HG03521 (cell line): Measurements from ENCODE around the gene CCDC88A.
"Not testable (repeated sequence)": the region's sequence is repeated elsewhere in the genome, so short reads cannot be mapped to it uniquely, and the experiment has no call there.

Experiments
- ATAC-seq: cut with Tn5 transposase; IDR thresholded peaks from one replicate; pipeline ENCODE4 v1.9.1; 2021; ENCODE audit warnings: mild to moderate bottlenecking, moderate library complexity; ENCODE audit not compliant: unreplicated experiment

CCDC88A gene, protein sequence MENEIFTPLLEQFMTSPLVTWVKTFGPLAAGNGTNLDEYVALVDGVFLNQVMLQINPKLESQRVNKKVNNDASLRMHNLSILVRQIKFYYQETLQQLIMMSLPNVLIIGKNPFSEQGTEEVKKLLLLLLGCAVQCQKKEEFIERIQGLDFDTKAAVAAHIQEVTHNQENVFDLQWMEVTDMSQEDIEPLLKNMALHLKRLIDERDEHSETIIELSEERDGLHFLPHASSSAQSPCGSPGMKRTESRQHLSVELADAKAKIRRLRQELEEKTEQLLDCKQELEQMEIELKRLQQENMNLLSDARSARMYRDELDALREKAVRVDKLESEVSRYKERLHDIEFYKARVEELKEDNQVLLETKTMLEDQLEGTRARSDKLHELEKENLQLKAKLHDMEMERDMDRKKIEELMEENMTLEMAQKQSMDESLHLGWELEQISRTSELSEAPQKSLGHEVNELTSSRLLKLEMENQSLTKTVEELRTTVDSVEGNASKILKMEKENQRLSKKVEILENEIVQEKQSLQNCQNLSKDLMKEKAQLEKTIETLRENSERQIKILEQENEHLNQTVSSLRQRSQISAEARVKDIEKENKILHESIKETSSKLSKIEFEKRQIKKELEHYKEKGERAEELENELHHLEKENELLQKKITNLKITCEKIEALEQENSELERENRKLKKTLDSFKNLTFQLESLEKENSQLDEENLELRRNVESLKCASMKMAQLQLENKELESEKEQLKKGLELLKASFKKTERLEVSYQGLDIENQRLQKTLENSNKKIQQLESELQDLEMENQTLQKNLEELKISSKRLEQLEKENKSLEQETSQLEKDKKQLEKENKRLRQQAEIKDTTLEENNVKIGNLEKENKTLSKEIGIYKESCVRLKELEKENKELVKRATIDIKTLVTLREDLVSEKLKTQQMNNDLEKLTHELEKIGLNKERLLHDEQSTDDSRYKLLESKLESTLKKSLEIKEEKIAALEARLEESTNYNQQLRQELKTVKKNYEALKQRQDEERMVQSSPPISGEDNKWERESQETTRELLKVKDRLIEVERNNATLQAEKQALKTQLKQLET (N-terminal part only)

DNA sequence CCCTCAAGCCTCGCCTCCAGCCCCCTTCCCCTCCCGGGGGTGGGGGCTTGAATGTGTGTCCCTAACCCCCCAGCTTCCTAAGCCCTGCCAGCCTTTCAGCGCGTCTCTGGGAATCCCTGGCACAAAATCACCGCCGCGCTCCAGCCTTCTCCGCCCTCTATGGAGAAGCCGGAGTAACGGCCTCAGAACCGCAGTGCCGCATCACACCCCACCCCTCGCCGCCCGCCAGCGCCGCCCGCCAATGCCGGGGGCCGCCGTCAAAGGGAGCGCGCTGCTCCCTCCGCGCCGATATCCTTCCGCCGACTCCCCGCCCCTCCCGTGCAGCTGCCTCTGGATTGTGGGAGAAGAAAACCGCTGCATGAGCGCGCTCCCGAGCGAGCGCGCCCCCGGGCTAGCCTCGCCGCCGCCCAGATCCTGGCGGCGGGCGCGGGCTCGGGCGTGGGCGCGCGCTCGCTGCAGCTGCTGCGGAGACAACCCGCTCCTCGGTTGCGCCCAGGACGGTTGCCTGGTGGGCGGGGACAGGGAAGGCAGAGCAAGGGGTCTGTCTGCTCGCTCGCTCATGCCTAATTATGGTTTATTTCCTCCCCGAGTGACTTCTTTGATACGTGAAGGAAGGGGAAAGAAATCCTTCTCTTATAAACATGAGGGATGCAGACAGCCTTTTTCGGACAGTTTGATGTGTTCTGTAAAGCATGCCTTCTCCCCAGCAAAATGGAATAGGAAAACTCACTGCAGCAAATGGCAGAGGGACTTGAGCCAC lies at the start of gene CCDC88A:
CCDC88A (minus strand) TSS at position 178 of the 760 bp plus-strand sequence. CDS start 777 bp downstream, outside the sequence.
- ATAC-seq, result peak; percentile 76

DNA sequence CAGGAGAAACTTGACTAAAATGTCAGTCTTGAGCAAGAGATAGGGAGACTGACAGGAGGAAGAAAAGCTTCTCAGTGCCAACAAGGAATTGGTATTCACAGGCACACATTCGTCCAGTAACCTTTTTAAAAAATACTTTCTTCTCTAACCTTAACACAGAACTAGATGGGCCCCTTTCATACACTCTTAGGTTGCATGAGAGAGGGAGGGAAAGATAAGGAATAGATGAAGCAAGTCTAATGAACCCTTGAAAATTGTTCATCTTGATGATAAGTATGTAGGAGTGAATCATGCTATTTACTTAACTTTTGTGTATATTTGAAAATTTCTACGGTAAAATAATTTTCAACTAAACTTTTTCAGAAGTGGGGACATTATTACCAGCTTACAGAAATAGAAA lies 42.0 kb upstream of the CCDC88A start:
- no peak for ATAC-seq

DNA sequence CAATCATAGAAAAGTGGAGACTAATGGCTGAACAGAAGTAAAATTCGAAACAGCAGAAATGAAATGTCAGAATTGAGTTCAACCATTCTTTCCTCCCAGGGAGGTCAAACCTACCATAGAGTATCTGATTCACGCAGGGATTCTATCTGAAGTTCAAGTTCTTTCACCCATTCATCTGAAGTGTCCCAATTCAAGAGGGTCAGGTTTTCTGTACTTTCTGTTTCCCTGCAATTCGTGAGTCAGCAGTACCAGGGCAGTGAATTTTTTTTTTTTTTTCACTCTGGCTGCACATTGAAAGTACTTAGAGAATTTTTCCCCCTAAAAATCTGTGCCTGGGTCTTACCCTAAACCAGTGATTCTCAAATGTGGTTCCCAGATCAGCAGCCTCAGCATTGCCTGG lies 40.9 kb upstream of the CCDC88A start:
- no peak for ATAC-seq

DNA sequence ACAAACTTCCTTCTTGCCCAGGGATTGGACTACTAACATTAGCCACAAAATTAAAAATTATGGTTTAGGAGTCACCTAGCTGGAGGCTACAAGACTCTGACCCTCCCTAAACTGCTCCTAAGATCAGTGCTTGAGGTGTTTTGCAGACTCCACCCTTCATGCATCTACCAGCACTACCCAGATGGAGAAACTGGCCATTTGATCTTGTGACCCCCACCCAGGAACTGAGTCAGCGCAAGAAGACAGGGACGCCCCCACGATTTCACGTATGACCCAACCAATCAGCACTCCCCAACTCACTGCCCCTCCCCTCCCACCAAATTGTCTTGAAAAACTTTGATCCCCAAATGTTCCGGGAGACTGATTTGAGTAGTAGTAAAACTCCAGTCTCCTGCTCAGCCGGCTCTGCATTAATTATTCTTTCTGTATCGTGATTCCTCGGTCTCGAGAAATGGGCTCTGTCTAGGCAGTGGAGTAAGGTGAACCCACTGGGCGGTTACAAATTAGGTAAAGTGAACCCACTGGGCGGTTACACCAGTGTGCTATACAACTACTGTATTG lies 40.1 kb upstream of the CCDC88A start:
- ATAC-seq, result no peak

DNA sequence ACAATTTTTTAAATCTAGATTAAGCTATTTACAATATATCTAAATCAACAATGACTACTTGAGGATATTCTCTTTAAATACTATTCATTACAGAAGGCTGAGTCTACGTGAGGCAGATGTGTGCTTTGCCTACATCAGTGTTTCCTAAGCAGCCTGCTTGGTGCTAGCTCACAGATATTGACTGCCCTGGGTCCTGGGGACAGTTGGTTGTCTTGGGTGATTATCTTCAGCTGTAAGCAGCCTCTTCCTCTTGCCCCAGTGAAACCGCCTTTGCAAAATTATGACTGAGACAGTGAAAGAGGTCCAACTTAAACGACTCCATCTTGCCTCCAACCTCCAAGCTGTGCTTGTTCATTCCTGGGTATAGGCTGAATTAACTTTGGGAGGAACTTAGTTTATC lies 39.6 kb upstream of the CCDC88A start:
- no peak for ATAC-seq

DNA sequence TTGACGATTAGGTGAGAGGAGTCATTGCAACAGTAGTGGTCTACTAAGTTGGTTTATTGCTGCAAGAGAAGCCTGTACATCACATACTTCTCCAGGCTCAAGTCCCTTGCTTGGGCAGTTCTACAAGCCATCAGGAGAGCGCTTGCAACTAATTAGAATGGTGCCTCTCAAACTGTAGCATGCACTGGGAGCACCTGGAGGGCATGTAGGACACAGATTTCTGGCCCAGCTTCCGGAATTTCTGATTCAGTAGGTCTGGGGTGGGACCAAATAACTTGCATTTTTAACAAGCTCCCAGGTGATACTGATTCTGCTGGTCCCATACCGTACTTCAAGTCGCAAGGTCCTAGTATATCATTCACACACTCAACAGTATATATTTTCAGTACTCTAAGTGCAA lies 34.5 kb upstream of the CCDC88A start:
- ATAC-seq, result no peak

DNA sequence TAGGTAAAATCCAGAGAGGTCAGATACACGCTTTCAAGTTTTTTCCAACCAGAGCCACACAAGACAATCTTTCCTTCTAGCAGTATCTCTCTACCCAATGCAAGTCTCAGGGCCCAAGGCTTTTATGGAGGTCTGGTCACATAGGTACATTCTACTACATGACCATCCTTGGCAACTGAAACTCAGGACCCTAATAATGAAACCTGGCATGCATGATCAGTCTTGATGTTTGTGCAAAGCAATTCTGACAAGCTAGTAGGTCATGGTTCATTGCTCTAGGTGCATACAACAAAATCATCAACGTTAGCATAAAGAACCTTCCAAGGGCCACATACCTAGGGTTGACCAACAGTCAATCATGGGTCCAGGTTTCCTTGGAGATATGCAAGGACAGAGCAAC lies 33.2 kb upstream of the CCDC88A start:
- ATAC-seq, result no peak

DNA sequence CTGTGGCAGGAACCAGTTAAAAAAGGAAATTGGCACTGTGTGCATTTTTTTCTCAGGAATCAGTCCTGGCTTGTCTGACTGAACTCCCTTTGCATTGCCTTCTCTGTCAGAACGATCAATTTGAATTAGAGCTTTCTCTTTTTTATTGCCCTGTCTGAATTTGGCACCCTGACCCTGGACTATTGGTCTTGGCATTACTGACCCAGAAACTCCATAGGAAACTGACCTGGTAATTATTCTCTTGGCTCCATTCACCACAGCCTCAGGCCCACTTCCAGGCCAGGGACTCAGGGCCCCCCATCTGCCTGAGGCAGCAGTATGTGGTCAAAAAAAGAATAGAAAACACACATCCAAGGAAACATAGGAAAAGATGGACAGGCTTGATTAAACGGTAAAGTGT lies 32.0 kb upstream of the CCDC88A start:
- no peak for ATAC-seq

DNA sequence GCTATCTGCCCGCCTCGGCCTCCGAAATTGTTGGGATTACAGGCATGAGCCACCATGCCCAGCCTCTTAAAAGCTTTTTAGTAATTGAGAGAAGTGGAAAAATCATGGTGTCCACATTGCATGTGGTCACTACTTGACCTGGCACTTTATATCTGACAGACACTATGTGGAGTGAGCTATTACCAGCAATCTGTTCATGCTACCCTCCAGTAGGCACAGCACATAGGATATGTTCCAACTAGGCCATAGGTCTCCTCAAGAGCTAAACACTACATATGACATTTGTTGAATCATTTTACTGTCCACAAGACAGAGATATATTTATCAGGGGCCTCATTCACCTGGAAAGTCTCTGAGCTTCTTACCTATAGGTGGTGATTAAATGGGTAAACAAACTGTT lies 30.4 kb upstream of the CCDC88A start:
- ATAC-seq, result not testable (repeated sequence)

DNA sequence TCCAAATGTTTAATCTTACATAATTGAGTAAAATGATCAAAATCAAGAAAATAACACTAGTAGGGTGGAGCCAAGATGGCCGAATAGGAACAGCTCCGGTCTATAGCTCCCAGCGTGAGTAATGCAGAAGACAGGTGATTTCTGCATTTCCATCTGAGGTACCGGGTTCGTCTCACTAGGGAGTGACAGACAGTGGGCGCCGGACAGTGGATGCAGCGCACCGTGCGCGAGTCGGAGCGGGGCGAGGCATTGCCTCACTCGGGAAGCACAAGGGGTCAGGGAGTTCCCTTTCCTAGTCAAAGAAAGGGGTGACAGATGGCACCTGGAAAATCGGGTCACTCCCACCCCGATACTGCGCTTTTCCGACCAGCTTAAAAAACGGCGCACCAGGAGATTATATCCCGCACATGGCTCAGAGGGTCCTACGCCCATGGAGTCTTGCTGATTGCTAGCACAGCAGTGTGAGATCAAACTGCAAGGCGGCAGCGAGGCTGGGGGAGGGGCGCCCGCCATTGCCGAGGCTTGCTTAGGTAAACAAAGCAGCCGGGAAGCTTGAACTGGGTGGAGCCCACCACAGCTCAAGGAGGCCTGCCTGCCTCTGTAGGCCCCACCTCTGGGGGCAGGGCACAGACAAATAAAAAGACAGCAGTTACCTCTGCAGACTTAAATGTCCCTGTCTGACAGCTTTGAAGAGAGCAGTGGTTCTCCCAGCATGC lies 22.5 kb upstream of the CCDC88A start:
- ATAC-seq, result not testable (repeated sequence)

DNA sequence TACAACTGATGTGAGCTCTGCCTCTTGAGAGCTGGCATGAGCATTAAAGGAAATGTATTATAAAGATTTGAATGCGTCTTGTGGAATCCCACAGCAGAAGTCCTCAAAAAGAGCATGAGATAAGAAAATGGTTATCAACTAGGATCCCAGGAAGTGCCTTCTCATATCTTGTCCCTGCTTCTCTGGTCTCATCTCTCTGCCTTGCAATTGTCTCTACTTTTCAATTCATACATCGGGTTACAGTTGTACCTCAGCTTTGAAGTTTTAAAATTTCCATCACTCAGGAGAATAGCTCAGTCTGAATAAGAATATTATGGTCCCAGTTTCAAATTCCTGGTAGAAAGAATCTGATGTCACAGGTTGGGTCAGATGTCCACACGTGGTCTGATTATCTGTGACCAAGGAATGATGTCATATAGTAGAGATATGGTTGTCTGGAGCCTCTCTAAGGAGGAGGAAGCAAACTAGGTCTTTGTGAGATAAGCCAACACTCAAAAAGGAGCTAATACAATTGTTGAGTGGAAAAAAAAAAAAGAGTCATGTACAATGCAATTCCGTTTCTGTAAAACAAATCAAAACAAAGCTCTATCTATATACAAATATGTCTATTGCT lies 21.7 kb upstream of the CCDC88A start:
- no peak for ATAC-seq

DNA sequence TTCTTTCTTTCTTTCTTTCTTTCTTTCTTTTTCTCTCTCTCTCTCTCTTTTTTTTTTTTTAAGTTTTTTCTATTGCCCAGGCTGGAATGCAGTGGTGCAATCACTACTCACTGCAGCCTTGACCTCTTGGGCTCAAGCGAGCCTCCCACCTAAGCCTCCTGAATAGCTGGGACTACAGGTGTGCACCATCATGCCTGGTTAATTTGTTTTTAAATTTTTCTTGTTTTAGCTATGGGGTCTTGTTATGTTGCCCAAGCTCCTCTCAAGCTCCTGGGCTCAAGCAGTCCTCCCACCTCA lies 19.4 kb upstream of the CCDC88A start:
- no peak for ATAC-seq

DNA sequence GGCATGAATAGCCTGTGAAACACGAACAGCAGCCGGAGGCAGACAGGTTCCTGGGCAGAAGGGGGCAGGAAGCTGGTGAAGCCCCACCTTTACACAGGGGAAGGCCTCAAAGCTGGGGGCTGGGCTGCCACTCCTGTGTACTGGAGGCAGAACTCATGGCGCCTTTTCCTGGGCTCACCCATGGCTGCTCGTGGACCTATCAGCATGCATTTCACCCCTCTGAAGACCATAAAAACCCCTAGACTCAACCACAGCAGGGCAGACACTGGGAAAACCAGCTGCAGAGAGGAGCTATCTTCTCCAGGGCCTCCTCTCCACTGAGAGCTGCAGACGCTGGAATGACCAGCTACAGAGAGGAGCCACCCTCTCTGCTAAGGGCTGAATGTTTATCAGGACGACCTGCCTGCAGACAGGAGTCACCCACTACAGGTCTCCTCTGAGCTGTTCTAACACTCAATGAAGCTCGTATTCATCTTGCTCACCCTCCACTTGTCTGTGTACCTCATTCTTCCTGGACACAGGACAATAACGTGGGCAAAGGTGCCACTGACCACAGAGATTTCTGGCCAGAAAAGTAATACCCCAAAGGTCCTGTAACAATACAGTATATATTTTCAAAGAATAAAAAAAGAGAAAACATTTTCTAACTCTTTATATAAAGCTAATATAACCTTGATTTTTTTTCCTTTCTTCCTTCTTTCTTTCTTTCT lies 18.9 kb upstream of the CCDC88A start:
- no peak for ATAC-seq

DNA sequence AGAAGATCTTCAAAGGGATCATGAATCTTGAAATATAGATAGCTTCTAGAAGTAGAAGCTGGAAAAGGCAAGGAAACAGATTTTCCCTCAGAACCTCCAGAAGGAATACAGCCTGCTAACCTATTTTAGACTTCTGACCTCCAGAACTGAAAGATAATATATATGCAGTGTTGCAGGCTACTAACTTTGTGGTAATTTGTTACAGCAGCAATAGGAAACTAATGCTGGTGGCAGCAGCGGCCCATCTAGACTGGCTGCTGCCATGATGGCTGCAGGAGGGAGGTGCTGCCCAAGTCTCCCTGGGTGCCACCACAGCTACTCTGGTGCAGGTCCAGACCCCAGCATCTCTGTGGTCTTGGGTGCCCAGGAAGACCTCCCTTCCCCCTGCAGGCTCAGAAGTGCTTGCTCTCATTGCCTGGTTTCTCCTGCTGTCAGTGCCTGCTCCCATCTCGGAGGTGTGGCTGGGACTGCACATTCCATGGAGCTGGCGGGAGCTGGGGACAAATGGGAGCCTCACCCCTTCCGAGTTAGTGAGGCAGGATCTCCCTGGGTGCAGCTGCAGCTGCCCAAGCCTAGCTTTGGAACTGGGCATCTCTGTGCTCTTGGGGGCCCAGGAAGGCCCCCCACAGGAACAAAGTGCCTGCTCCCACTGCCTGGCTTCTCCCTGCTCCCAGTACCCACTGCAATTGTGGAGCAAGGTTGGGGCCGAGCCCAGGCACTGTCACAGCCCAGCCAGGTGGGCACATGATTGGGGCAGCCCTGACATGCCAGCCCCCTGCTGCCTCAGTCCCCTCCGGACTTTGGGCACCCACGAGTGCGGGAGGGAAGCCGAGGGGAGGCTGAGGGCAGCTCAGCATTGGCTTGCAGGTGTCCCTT lies 18.1 kb upstream of the CCDC88A start:
- no peak for ATAC-seq

DNA sequence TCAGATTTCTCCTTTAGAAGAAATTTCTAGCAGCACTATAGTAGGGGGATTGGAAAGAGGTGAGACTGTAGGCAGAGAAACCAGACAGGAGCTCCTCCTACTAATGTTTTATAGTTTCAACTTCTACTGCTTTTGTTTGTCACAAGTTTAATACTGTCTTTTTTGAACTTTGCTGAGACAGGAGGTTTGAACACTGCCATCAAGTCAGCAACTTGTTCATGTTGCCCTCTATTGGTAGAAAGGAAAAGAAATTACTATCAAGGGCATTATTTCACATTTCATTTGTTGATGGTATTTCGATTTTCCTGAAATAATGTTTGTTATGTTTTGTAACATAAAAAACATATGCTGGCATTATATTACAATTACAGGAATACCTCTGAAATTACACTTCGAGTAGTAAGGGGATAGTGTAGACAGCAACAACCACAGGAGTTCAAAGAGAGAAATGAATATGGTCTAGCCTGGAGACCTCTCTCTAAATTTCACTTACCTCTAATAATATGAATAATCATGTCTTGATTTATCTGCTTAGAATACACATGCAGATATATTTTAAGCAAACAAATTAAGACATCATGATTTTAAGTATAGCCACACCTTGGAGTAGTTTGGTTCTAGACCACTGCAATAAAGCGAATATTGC lies 12.4 kb upstream of the CCDC88A start:
- ATAC-seq, result no peak

DNA sequence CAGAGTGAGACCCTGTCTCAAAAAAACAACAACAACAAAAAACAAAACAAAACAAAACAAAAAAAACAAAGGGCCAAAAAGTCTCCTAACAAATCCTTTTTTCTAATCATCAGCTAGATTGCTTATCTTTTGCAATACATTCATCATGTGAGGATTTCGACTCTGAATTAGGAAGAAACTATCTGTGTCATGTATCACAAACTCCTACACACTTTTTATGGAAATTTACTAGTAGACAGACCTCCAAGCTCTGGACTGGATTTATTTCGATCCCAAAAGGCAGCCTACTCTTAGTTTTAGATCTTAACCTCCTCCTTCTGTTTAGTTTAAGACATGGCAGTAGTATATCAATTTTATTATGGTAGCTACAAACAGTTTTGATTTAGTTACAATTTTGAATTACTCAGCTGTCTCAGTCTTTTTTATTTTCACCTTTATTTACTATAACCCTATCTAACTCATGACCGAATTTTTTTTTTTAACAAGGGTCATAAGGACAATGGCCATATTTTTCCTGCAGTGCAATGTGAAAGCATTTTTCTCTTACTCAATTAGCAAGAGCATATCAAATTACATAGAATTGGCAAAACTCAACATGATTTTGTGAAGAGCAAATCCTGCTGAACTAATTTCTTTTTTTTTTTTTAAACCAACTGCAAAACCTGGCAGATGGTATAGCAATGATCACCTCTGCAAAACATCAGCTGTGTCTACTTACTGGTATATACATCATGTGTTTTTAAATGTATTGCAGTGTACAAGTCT lies 10.7 kb upstream of the CCDC88A start:
- no peak for ATAC-seq

DNA sequence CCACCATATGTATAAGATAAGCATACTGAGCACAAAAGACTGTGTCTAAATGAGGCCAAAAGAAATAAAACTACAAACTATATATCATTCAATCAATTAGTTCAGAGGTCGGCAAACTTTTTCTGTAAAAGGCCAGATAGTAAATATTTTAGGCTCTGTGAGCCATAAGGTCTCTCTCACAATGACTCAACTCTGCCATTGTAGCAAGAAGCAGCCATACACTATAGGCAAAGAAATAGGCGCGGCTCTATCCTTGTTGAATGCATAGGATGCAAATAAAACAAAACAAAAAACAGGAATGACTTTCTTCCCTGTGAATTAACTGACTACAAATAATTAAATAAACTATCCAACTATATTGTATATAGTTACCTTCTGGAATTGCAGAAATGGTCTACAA lies 8.6 kb upstream of the CCDC88A start:
- ATAC-seq, result no peak
